Right lobe of liver (tissue), 4 donors: Measurements from ENCODE around the gene SELENOI.

ENCODE experiments used
- POLR2A ChIP-seq: fragments of 450-650 bp; IDR thresholded peaks from one replicate; pipeline ENCODE4 v1.6.1; 2017; ENCODE audit warnings: antibody characterized with exemption, mild to moderate bottlenecking
- TF ChIP-seq, protein P1 (sequence below), 4 donors: fragments of 200-600 bp in 3 of 4; fragments of 450-650 bp in 1 of 4; IDR thresholded peaks; one replicate each; pipeline versions ENCODE4 v1.5.1 to v1.8.0; 2016 to 2022; ENCODE audit warnings: antibody characterized with exemption in 4 of 4, mild to moderate bottlenecking in 2 of 4
- donor health status: DM: no; HTN: no; CAD: no.
- donor health status: DM: no; HTN: no; CAD: no.
- donor health status: DM: no; HTN: yes; CAD: no.

DNA sequence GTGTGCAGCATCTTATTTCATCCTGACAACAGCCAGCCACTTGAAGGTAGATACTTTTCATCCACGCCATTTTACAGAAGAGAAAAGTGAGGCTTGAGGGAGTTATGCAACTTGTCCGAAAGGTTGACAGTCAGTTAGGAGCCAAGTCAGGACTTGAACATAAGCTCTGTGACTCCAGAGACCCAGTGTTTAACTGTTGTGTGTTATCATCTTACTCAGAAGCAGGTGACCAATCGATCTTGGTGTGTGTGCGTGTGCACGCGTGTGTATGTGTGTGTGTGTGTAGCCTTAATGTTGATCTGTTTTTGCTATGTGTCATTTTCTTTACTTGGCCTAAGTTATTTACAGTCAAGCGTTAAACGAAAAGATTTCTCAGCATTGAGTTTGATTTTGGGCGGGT, 77.8 kb downstream of the SELENOI start:
- TF ChIP-seq, protein P1, sequence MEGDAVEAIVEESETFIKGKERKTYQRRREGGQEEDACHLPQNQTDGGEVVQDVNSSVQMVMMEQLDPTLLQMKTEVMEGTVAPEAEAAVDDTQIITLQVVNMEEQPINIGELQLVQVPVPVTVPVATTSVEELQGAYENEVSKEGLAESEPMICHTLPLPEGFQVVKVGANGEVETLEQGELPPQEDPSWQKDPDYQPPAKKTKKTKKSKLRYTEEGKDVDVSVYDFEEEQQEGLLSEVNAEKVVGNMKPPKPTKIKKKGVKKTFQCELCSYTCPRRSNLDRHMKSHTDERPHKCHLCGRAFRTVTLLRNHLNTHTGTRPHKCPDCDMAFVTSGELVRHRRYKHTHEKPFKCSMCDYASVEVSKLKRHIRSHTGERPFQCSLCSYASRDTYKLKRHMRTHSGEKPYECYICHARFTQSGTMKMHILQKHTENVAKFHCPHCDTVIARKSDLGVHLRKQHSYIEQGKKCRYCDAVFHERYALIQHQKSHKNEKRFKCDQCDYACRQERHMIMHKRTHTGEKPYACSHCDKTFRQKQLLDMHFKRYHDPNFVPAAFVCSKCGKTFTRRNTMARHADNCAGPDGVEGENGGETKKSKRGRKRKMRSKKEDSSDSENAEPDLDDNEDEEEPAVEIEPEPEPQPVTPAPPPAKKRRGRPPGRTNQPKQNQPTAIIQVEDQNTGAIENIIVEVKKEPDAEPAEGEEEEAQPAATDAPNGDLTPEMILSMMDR (IDR thresholded peaks at IDR 0.05) = no peak
- TF ChIP-seq POLR2A = no peak
